Measurements from ENCODE around the gene CEMIP. TPM values are rescaled to one million over a fixed set of nuclear protein-coding genes. Genes with fewer than 3 reads are reported as not detected.

The CEMIP gene
- total RNA-seq, 1 donor from 2014 or later, result 0.77 TPM

GRCh38 chr15:80979538-80980200, 200.5 kb downstream of the CEMIP start:
- Mint-ChIP-seq H3K4me3 (ENCODE audit: low read depth) (no peak overlapping the region), H3K36me3 (ENCODE audit: insufficient read depth) (peaks cover 19% of the 10 kb centered on the region), H3K27me3 (no peaks in the 10 kb centered on the region), H3K27ac (no peak overlapping the region), H3K9me3 (ENCODE audit: low read depth) (no peaks in the 10 kb centered on the region), H3K4me1 (ENCODE audit: low read depth) (peaks cover 3% of the 10 kb centered on the region)
- TF ChIP-seq CTCF (IDR thresholded peaks at IDR 0.05; ENCODE audit: unreplicated experiment), result no peak
- no peak for DNase-seq (ENCODE audit: low spot score, unreplicated experiment)

GRCh38 chr15:80982205-80982604, 203.0 kb downstream of the CEMIP start:
- Mint-ChIP-seq H3K27ac (no peak overlapping the region), H3K36me3 (ENCODE audit: insufficient read depth) (peaks cover 19% of the 10 kb centered on the region), H3K4me3 (ENCODE audit: low read depth) (no peak overlapping the region), H3K9me3 (ENCODE audit: low read depth) (no peaks in the 10 kb centered on the region), H3K4me1 (ENCODE audit: low read depth) (peaks cover 11% of the 10 kb centered on the region), H3K27me3 (no peaks in the 10 kb centered on the region)
- DNase-seq (ENCODE audit: low spot score, unreplicated experiment), result no peak
- TF ChIP-seq CTCF (IDR thresholded peaks at IDR 0.05; ENCODE audit: unreplicated experiment), result no peak

- Mint-ChIP-seq H3K36me3 (ENCODE audit: insufficient read depth) (peaks cover 17% of the 10 kb centered on the region), H3K4me3 (ENCODE audit: low read depth) (no peak overlapping the region), H3K27ac (no peak overlapping the region), H3K4me1 (ENCODE audit: low read depth) (peaks cover 8% of the 10 kb centered on the region), H3K9me3 (ENCODE audit: low read depth) (no peaks in the 10 kb centered on the region), H3K27me3 (no peaks in the 10 kb centered on the region)
- no peak for DNase-seq (ENCODE audit: low spot score, unreplicated experiment)
- no peak for TF ChIP-seq CTCF (IDR thresholded peaks at IDR 0.05; ENCODE audit: unreplicated experiment)
Measured at GRCh38 chr15:80982839-80983238, 203.7 kb downstream of the CEMIP start.

GRCh38 chr15:80984856-80985255, 205.7 kb downstream of the CEMIP start:
- Mint-ChIP-seq H3K4me1 (ENCODE audit: low read depth) (peaks cover 19% of the 10 kb centered on the region), H3K27me3 (no peaks in the 10 kb centered on the region), H3K36me3 (ENCODE audit: insufficient read depth) (peaks cover 8% of the 10 kb centered on the region), H3K4me3 (ENCODE audit: low read depth) (no peak overlapping the region), H3K27ac (no peak overlapping the region), H3K9me3 (ENCODE audit: low read depth) (no peaks in the 10 kb centered on the region)
- no peak for DNase-seq (ENCODE audit: low spot score, unreplicated experiment)
- no peak for TF ChIP-seq CTCF (IDR thresholded peaks at IDR 0.05; ENCODE audit: unreplicated experiment)

- TF ChIP-seq CTCF (IDR thresholded peaks at IDR 0.05; ENCODE audit: unreplicated experiment), result no peak
- no peak overlapping the region for H3K4me3 Mint-ChIP-seq (ENCODE audit: low read depth)
- peaks cover 21% of the 10 kb centered on the region for H3K4me1 Mint-ChIP-seq (ENCODE audit: low read depth)
- no peaks in the 10 kb centered on the region for H3K27me3 Mint-ChIP-seq
- DNase-seq (ENCODE audit: low spot score, unreplicated experiment), result no peak
- no peaks in the 10 kb centered on the region for H3K9me3 Mint-ChIP-seq (ENCODE audit: low read depth)
- H3K27ac Mint-ChIP-seq, result no peak overlapping the region
- peaks cover 5% of the 10 kb centered on the region for H3K36me3 Mint-ChIP-seq (ENCODE audit: insufficient read depth)
Measured at GRCh38 chr15:80985981-80986380, 206.8 kb downstream of the CEMIP start.

All from progenitor cell of endocrine pancreas (in vitro differentiated cells).